GM19238 (cell line): ENCODE measurements around the gene NCAPH2.
A peak's percentile ranks its signal among the peaks of the same experiment; 100 is the strongest.
"Not testable (repeated sequence)": the region's sequence is repeated elsewhere in the genome, so short reads cannot be mapped to it uniquely, and the experiment has no call there.

Source experiments
- DNase-seq: peaks from one replicate; pipeline ENCODE4 v3.0.0; 2011; ENCODE audit warnings: low spot score; ENCODE audit not compliant: insufficient read length

Gene NCAPH2

DNA sequence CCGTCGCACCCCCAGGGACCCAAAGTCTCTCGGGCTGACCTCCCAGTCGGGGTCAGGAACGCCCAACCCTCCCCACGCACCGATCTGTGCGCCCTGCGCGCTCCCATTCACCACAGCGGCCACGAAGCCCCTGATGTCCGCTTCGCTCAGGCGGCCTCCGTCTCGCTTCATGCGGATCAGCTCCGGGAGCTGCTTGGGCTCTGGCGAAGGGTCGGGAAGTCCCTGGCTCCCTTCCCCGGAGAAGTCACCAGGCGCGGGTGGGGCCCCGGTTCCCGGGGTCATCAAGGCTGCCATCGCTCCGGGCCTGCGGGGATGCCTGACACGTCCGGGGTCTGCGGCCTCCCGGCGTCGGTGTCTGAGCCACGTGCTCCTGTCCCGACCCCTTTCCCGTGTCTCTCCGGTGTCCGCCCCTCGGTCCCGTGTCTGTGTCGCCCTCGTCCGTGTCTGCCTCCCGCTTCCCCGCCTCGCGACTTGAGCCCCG is 21.4 kb downstream of the NCAPH2 start:
- no peak for DNase-seq

- DNase-seq, result peak; percentile 71
These were observed 22.0 kb downstream of the NCAPH2 start, which contains the start of gene TYMP for GRCh38 chr22:50529897-50530579. Gene TYMP, minus strand, starts transcription at chr22:50530012. Its CDS starts 303 bp downstream, at chr22:50529709.

GRCh38 chr22:50530580-50530876 is 22.5 kb downstream of the NCAPH2 start:
- DNase-seq, result no peak

DNA sequence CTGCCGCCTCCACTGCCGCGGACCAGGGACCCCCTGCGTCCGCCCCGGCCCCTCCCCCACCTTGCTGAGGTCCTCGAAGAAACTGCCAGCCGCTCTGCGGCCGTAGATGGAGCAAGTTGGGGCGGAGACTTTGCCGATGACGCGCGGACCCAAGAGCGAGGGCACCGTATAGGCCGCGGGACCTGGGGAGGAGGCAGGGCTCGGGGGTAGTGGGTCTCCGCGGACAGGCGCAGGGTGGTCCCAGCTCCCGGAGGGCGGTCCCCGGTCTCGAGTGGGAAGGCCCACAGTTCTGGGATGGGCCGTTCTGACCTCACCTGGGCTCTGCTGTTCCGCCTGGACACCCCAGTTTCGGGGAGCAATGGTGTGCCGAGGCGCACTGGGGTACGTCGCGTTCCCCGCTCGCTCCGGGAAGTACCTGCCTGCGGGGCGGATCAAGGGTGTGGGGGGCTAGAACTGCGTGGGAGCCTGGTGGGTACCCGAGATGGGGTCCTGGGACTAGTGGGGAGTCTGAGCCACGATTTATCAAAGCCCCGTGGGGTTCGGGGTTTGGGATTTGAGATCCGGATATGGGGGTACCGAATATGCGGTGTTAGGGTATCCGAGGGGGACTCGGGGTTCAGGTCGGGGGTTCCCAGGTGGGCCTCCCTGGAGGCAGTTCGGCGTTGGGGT is 23.0 kb downstream of the NCAPH2 start:
- DNase-seq, result peak; percentile 76

- DNase-seq, result peak; percentile 65
These were observed 23.5 kb downstream of the NCAPH2 start for GRCh38 chr22:50531546-50531961.

GRCh38 chr22:50531962-50532674 is 24.1 kb downstream of the NCAPH2 start:
- no peak for DNase-seq

GRCh38 chr22:50532824-50533796 is 25.1 kb downstream of the NCAPH2 start:
- DNase-seq, result no peak

DNA sequence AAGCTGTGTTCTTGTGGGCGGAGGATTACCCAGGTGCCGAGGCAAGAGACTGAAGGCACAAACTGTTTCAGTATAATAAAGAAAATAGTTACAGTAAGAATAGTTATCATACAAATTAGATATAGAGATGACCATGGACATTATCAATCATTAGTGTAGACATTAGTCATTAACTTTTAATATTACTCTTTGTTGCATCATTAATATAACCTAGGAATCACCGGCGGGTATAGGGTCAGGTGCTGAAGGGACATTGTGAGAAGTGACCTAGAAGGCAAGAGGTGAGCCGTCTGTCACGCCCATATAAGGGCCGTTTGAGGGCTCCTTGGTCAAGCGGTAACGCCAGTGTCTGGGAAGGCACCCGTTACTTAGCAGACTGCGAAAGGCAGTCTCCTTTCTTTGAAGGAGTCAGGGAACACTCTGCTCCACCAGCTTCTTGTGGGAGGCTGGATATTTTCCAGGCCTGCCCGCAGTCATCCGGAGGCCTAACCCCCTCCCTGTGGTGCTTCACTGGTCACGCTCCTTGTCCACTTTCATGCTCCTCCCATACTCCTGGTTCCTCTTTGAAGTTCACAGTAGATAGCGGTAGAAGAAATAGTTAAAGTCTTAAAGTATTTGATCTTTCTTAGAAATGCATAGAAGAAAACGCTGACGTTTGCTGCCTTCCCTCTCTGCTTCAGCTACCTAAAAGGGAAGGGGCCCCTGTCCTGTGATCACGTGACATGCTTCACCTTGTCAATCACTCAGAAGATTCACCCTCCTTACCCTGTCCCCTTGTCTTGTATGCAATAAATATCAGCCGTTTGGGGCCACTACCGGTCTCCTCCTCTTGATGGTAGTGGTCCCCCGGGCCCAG is 26.1 kb downstream of the NCAPH2 start:
- DNase-seq, result not testable (repeated sequence)

DNA sequence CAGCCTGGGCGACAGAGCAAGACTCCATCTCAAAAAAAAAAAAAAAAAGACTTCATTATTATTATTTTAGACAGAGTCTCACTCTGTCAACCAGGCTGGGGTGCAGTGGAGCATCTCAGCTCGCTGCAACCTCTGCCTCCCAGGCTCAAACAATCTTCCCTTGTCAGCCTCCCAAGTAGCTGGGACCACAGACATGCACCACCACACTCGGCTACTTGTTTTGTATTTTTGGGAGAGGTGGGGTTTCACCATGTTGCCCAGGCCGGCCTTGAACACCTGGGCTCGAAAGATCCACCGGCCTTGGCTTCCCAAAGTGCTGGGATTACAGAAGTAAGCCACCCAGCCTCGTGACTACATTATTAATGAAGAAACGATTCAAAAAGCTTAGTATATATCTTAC is 27.1 kb downstream of the NCAPH2 start:
- DNase-seq, result no peak

GRCh38 chr22:50536226-50536625 is 28.2 kb downstream of the NCAPH2 start:
- no peak for DNase-seq

DNA sequence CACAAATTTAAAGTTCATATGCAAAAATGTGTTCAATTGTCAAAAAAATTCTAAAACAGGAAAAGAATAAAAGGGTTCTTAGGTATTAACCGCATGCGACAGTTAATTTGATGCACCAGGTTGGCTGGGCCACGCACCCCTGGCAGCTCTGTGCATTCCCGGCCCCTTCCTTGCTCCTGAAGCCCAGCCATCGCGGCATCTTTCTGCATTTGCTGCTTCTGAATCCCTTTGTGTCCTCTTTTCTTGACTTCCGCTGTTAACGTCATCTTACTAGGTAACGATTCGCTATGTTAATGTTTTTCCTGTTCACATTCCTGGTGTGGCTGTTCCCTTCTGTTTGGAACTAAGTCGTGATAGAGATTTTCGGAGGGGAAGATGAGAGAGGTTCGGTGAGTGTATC is 29.7 kb downstream of the NCAPH2 start:
- no peak for DNase-seq

DNA sequence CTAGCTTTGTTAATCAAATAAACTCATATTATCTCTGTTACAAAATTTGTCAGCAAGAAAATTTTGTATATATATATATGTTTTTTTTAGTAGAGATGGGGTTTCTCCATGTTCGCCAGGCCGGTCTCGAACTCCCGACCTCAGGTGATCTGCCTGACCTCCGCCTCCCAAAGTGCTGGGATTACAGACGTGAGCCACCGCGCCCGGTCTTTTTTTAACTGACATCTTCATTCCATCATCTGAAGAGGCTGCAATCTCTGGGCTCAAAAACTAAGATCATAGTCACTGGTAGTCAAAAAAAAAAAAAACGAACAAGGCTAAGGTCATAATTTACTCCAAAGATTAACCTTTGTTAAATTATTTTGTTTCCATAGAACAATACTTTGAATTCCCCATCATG is 32.4 kb downstream of the NCAPH2 start:
- DNase-seq, result no peak

DNA sequence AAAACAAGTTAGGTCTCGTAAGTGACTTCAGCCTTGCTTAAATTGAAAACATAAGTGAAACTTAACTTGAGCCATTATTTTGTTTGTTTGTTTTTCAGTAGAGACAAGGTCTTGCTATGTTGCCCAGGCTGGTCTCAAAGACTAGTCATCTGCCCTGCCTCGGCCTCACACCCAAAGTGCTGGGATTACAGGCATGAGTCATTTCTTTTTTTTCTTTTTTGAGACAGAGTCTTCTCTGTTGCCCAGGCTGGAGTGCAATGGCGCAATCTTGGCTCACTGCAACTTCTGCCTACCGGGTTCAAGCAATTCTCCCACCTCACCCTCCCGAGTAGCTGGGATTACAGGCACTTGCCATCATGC is 33.6 kb downstream of the NCAPH2 start:
- DNase-seq, result not testable (repeated sequence)

GRCh38 chr22:50542416-50542927 is 34.4 kb downstream of the NCAPH2 start:
- no peak for DNase-seq

- DNase-seq, result peak; percentile 84
These were observed 36.2 kb downstream of the NCAPH2 start for GRCh38 chr22:50544078-50544745.

DNA sequence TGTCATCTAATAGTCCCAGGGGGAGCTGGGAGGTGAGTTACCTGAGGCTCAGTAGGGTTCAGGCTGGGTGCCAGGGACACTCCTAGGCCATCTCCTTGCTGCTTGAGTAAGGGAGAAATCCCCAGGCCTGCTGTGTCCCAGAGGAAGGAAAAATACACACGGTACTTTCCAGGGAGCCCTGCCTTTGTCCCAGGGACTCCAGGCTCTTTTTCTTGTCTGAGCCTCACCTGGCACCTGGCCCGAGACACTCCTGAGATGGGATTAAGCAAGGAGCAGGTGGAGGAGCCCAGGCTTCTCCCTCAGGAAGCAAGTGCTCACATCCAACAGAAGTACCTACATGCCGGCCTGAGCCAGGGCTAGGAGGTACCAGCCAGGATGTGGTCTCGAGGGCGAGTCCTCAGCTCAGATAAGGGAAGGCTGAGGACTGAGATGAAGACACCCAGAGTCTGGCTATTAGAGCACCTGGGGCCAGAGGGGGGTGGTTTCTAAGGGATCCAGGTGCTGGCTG is 36.8 kb downstream of the NCAPH2 start:
- DNase-seq, result no peak

GRCh38 chr22:50545522-50546325 is 37.7 kb downstream of the NCAPH2 start, which contains the start of gene KLHDC7B:
Gene KLHDC7B, plus strand, starts transcription at chr22:50545899. Its CDS starts 345 bp downstream, at chr22:50546244.
- no peak for DNase-seq
